SH-SY5Y (cell line): ENCODE results near the gene ALOX5.

ENCODE experiments used
- GATA2 ChIP-seq: IDR thresholded peaks from 2 replicates; pipeline ENCODE4 v1.6.1; 2011; ENCODE audit warnings: mild to moderate bottlenecking, low read depth, low read length
- GATA3 ChIP-seq: IDR thresholded peaks from 2 replicates; pipeline ENCODE4 v1.6.1; 2011; ENCODE audit warnings: low read depth, mild to moderate bottlenecking, low read length, moderate library complexity

DNA sequence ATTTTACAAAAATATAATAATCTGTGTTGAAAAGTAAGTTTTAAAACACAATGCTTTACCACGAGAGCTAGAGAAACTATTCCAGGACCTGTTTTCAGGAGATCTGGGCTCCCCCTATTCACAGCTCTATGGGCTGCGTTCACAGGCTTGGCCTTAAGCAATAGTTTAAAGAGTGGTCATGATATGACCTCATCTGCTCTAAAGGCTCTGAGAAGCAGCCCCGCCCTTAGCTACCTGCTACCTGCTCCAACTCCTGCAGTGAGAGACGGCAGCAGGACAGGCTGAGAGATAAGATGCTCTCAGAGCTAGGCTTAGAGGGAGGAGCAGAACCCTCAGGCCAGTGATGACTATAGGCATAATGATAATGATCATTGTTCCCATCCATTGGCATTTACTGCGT is 12.6 kb downstream of the ALOX5 start:
- TF ChIP-seq GATA2 (no peak), GATA3 (no peak)
